PC-3 (cell line): ENCODE measurements around the gene SCUBE3. TPM values are rescaled to one million over a fixed set of nuclear protein-coding genes. Genes with fewer than 3 reads are reported as not detected.

Experiments
- ATAC-seq: fragments of 200-7000 bp; cut with Tn5 transposase; 2 replicates; pipeline ENCODE4 v1.9.1; 2020; ENCODE audit warnings: mild to moderate bottlenecking, moderate library complexity
- BruUV-seq: library from RNA; stranded (reverse); fragments of 400-500 nt; replicated peaks from 2 replicates; lab custom pipeline; 2021; lab: Mats Ljungman, UMichigan
- CTCF ChIA-PET: fragments of 300-600 bp; sonication (Branson Sonifier 250); formaldehyde crosslinking; loops from one replicate; lab custom pipeline; 2022; ENCODE audit warnings: antibody characterized with exemption; lab: Charles Lee
- POLR2A ChIA-PET: fragments of 300-600 bp; sonication (Branson Sonifier 250); formaldehyde crosslinking; loops from one replicate; lab custom pipeline; 2022; ENCODE audit warnings: antibody characterized with exemption; ENCODE audit not compliant: unreplicated experiment; lab: Charles Lee
- DNase-seq: peaks from one replicate; pipeline ENCODE4 v3.0.0-alpha.2; 2015
- H2AFZ ChIP-seq: fragments of 300-600 bp; sonication (generic); 2 replicates; pipeline ENCODE4 v1.6.0; 2016; ENCODE audit warnings: antibody characterized with exemption, low read length
- H3F3A ChIP-seq: fragments of 300-600 bp; sonication (generic); one replicate; pipeline ENCODE4 v1.6.0; 2017; ENCODE audit warnings: antibody characterized with exemption, low read length, control low read depth, mild to moderate bottlenecking; ENCODE audit not compliant: unreplicated experiment
- H3K27ac ChIP-seq: fragments of 300-600 bp; sonication (generic); 2 replicates; pipeline ENCODE4 v1.5.1; 2016; ENCODE audit warnings: mild to moderate bottlenecking, low read length
- H3K27me3 ChIP-seq: fragments of 300-600 bp; sonication (generic); 2 replicates; pipeline ENCODE4 v1.6.1; 2016; ENCODE audit warnings: low read length, mixed read lengths
- H3K36me3 ChIP-seq: fragments of 300-600 bp; sonication (generic); 2 replicates; pipeline ENCODE4 v1.6.1; 2016; ENCODE audit warnings: low read depth, mixed run types, low read length, mixed read lengths
- H3K4me1 ChIP-seq: fragments of 300-600 bp; sonication (generic); 2 replicates; pipeline ENCODE4 v1.5.1; 2016; ENCODE audit warnings: low read length; ENCODE audit not compliant: insufficient read depth
- H3K4me2 ChIP-seq: fragments of 300-600 bp; sonication (generic); 2 replicates; pipeline ENCODE4 v1.6.0; 2016; ENCODE audit warnings: low read length
- H3K4me3 ChIP-seq: fragments of 300-600 bp; sonication (generic); 2 replicates; pipeline ENCODE4 v1.5.1; 2016; ENCODE audit warnings: mild to moderate bottlenecking, low read length, mixed read lengths
- H3K79me2 ChIP-seq: fragments of 300-600 bp; sonication (generic); 2 replicates; pipeline ENCODE4 v1.6.1; 2017; ENCODE audit warnings: low read length, mixed read lengths
- H3K9ac ChIP-seq: fragments of 300-600 bp; sonication (generic); 2 replicates; pipeline ENCODE4 v1.6.0; 2016; ENCODE audit warnings: mild to moderate bottlenecking, low read length
- H3K9me2 ChIP-seq: fragments of 300-600 bp; sonication (generic); replicated peaks from 2 replicates; pipeline ENCODE4 v1.6.1; 2016; ENCODE audit warnings: mixed run types, low read length, mixed read lengths
- H3K9me3 ChIP-seq: fragments of 300-600 bp; sonication (generic); 2 replicates; pipeline ENCODE4 v1.6.1; 2016; ENCODE audit warnings: low read length, mixed read lengths
- H4K20me1 ChIP-seq: fragments of 300-600 bp; sonication (generic); 2 replicates; pipeline ENCODE4 v1.6.1; 2016; ENCODE audit warnings: low read length, mixed read lengths
- CTCF ChIP-seq: fragments of 300-600 bp; sonication (generic); conservative IDR thresholded peaks from 2 replicates; pipeline ENCODE4 v1.5.1; 2017; ENCODE audit warnings: antibody characterized with exemption, low read depth, mild to moderate bottlenecking, low read length
- EZH2 ChIP-seq: fragments of 300-600 bp; sonication (generic); IDR thresholded peaks from one replicate; pipeline ENCODE4 v1.6.1; 2017; ENCODE audit warnings: antibody characterized with exemption, mild to moderate bottlenecking, low read length; ENCODE audit not compliant: unreplicated experiment
- EZH2phosphoT487 ChIP-seq: fragments of 300-600 bp; sonication (generic); IDR thresholded peaks from 2 replicates; pipeline ENCODE4 v1.6.1; 2018; ENCODE audit warnings: mild to moderate bottlenecking, antibody characterized with exemption, low read length, borderline replicate concordance
- intact Hi-C: fragments of 100-400 bp; cut with micrococcal nuclease; formaldehyde crosslinking; loops from 2 replicates; pipeline ENCODE4 v1.9.0; 2023
- total RNA-seq: library from RNA; depleted of rRNA; stranded (reverse); fragments of >200 nt; gene quantifications from 2 replicates; pipeline ENCODE4 v1.2.3, GENCODE V29; 2014

Gene SCUBE3
- total RNA-seq, 1 experiment from 2014 or later, result 1.5 TPM

GRCh38 chr6:35176301-35177024 lies 37.3 kb upstream of the SCUBE3 start:
- H3K4me1 ChIP-seq, result peaks cover 48% of the 10 kb centered on the region
- H3K79me2 ChIP-seq, result no peaks in the 10 kb centered on the region
- no peak overlapping the region for H3K4me3 ChIP-seq
- H3K27ac ChIP-seq, result 0 out of 2 replicates have a peak overlapping the region, but pooled peaks have one; percentile 65
- no peaks in the 10 kb centered on the region for H3K27me3 ChIP-seq
- H3K36me3 ChIP-seq, result no peaks in the 10 kb centered on the region
- CTCF ChIA-PET, result no interaction called here
- BruUV-seq, result no TSS peak
- POLR2A ChIA-PET, result no interaction called here
- H4K20me1 ChIP-seq, result no peaks in the 10 kb centered on the region
- TF ChIP-seq EZH2phosphoT487, result no peak
- no peak for TF ChIP-seq EZH2
- TF ChIP-seq CTCF, result no peak
- no peaks in the 10 kb centered on the region for H3F3A ChIP-seq
- ATAC-seq, result no peak
- intact Hi-C loops, result no loop called here
- H3K9me3 ChIP-seq, result no peaks in the 10 kb centered on the region
- H2AFZ ChIP-seq, result no peak overlapping the region
- no peak overlapping the region for H3K9ac ChIP-seq
- H3K9me2 ChIP-seq, result no peaks in the 10 kb centered on the region
- no peak overlapping the region for H3K4me2 ChIP-seq
- no peak for DNase-seq

GRCh38 chr6:35177157-35177556 lies 36.6 kb upstream of the SCUBE3 start:
- no peak for DNase-seq
- H3K27me3 ChIP-seq, result no peaks in the 10 kb centered on the region
- no TSS peak for BruUV-seq
- no peaks in the 10 kb centered on the region for H3K9me3 ChIP-seq
- peaks cover 55% of the 10 kb centered on the region for H3K4me1 ChIP-seq
- H3K79me2 ChIP-seq, result no peaks in the 10 kb centered on the region
- H3K27ac ChIP-seq, result peak overlapping the region; percentile 65
- no peaks in the 10 kb centered on the region for H3K36me3 ChIP-seq
- H3K4me3 ChIP-seq, result no peak overlapping the region
- no peaks in the 10 kb centered on the region for H4K20me1 ChIP-seq
- no peaks in the 10 kb centered on the region for H3K9me2 ChIP-seq
- peak overlapping the region; percentile 13; the same call in 1 of the 2 replicates for H3K9ac ChIP-seq
- intact Hi-C loops, result no loop called here
- no peak for ATAC-seq
- POLR2A ChIA-PET, result no interaction called here
- no peaks in the 10 kb centered on the region for H3F3A ChIP-seq
- CTCF ChIA-PET, result no interaction called here
- H2AFZ ChIP-seq, result peak overlapping the region; percentile 42
- TF ChIP-seq EZH2phosphoT487 (no peak), EZH2 (no peak), CTCF (no peak)
- peak overlapping the region; percentile 8 for H3K4me2 ChIP-seq

GRCh38 chr6:35177596-35177995 lies 36.2 kb upstream of the SCUBE3 start:
- Histone ChIP-seq H4K20me1 (no peaks in the 10 kb centered on the region), H3K27me3 (no peaks in the 10 kb centered on the region), H3K9ac (peak overlapping the region; percentile 13; the same call in 1 of the 2 replicates), H3K4me2 (peak overlapping the region; percentile 8), H3K36me3 (no peaks in the 10 kb centered on the region), H3K4me1 (peaks cover 53% of the 10 kb centered on the region), H3F3A (no peaks in the 10 kb centered on the region), H3K79me2 (no peaks in the 10 kb centered on the region), H2AFZ (peak overlapping the region; percentile 42), H3K9me2 (no peaks in the 10 kb centered on the region), H3K9me3 (no peaks in the 10 kb centered on the region), H3K4me3 (no peak overlapping the region), H3K27ac (peak overlapping the region; percentile 65)
- DNase-seq (peak; percentile 68), ATAC-seq (peak; percentile 39)
- ChIA-PET CTCF (no interaction called here), POLR2A (no interaction called here)
- BruUV-seq, result no TSS peak
- TF ChIP-seq EZH2 (no peak), EZH2phosphoT487 (no peak), CTCF (no peak)
- intact Hi-C loops, result no loop called here
